ENCODE results near the gene CSAD.
"Not testable (repeated sequence)": the region's sequence is repeated elsewhere in the genome, so short reads cannot be mapped to it uniquely, and the experiment has no call there.

The CSAD gene

DNA sequence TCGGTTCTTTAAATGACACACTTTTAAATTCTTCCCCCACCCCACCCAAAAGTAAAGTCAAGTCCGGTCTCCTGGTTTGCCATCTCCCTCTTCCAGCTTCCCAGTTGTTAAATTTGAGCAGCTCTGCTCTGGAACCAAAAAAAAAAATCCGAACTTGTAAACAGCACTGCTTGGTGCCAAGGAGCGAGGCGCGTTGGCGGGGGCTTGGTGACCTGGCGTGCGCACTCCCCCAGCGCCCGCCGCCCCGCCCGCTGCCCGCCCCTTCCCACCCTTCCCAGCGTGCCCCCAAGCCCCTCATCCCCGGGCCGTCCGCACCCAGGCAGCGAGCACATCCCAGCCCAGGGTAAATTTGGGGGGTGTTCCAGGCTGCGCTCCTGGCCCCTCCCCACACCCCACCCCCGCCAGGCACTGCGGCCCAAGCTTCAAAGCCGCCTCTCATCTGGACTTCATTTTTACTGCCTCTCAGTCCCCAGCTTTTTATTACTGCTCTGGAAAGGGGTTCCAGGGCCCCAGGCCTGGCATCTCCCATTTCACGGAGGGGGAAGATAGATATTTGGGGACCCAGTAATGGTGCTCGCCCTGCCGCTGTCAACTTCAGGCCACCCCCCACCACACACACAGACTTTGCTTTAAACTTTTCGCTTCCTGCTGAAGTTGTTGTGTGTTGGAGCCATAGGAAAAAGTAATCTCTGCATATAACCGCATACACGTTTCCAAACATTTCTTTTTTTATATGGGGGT, 38.0 kb upstream of the CSAD start:
- no peak for DNase-seq

DNA sequence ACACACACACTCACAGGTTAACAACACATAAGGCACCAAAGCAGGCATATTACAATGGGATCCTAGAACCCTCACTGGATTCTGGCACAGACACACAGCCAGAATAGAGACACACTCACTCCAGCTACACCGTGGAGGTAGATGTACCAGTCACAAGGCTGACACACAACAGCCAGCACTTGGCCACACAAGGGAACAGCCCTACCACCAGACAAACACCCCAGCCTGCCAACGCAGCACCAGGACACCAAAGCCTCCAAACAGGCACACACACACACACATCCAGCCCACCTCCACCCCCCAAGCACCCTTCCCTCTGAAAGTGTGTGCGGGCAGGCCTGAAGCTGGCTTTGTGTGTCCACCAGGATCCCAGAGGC, 37.2 kb upstream of the CSAD start:
- no peak for DNase-seq

DNA sequence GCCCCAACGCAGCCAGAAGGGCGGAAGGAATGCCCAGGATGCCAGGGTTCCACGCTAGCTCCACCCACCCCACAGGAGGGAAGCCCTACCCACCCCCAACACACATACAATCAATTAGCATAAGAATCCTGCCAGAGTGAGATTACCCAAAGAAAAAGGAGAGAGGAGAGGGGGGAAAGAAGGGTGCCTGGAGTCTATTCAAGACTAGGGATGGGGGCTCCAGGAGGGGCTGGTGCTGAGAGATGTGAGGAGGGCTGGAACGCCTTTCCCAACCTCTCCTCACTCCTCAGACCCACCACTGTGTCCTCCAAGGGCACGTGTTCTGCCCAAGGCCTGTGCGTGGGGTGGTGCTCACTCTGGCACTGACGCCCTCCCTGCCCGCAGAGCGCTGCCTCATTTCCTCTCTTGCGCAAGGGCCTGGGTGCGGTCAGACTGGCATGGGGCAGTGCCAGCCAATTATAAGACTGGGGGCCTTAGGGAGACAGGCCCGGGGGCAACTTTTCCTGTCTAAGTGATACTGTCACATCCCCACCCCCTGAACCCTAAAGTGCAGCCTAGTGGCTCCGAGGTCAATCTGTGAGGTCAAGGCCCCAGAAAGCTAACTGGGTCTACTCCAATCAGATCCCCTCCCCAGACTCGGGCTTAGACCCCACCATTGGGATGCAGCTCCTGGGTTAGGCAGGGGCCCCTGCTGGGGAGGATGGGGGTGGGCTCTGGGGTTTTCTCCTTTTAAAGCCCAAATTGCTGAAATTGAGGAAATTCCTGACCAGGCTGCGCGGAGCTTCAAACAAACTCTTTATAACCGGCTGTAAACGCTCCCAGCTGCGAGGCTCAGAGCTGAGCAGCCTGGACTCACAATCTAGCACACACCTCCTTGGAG, 36.6 kb upstream of the CSAD start:
- DNase-seq, result peak; percentile 41

DNA sequence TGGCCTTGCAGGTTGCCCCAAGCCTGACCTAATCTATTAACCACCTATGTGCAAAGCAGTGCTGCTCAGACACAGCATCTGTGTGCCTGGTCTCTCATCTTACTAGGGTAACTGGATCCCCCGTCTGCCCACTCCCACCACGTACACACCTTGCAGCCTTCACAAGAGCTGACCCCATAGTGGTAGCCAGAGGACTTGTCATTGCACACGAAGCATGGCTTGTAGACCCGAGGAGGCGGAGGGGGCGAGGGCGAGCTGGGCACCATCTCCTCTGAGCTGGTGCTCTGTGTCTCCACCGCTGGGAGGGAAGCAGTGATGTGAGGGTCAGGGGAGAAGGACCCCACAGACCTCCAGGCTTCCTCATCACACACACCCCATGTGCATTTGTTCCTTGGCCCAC, 34.8 kb upstream of the CSAD start:
- no peak for DNase-seq

DNA sequence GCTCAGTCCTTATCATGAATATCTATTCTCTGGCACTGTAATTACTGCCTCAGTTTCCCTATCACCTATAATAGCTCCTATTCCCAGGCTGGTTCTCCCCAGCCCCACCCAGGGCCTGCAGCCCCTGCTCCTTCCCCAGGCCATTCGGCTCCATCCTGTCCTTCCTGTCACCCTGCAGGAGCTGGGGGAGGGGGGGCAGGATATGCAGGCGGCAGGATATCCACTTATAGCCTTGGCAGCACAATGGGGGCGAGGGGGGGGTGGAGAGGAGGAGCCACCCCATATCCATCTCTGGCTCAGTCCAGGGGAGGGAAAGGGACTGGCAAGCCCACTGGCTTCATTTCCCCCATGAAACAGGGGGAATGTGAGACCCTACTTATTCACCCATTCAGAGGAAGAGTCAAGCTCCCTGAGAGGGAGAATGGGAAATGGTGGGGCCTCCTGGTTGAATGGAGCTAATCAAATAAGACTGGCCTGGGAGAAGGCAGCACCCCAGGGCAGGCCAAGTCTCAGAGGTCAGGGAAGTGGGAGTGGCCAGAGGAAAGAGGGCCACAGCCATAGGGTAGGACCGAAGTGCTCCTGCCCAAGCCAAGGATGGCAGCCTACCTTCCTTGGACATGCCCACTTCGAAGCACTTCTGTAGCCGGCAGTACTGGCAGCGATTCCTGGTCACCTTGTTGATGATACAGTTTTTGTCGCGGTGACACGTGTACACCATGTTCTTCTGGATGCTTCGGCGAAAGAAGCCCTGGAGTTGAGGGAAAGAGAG, 34.1 kb upstream of the CSAD start:
- DNase-seq, result peak; percentile 54

DNA sequence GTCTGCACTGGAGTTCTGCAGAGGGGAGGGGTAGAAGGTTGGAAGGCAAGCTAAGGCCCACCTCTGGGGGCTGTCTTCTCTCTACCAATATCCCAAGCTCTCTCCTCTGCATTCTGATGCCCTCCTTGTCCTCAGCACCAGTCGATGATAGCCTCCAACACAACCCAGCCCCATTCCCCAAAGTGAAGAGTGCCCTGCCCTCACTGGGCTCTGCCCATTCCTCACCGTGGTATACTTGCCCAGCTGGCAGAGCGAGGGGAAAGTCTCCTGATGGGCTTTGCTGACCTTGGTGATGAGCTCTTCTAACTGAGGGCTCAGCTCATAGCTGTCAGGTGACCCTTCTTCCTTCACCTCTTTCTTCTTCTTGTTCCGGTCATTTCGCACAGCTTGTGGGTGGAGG, 33.5 kb upstream of the CSAD start:
- DNase-seq, result no peak

DNA sequence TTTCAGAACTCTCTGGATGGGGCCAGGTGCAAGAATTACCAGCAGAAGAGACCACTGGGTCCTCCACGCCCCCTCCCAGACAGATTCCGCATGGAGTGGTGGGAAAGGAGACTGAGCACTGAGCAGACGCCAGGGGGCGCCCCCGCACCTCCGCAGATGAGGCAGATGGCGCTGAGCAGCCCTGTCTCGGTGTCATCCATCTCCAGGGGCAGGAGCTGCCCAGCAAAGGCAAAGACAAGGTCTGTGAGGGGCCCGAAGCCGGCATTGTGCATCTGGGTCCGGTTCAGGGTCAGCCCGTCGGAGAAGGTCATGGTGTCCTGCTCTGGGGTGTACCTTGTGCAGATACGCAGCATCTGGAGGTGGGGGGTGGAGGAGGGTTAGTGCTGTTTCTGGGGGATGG, 32.6 kb upstream of the CSAD start:
- DNase-seq, result peak; percentile 70

DNA sequence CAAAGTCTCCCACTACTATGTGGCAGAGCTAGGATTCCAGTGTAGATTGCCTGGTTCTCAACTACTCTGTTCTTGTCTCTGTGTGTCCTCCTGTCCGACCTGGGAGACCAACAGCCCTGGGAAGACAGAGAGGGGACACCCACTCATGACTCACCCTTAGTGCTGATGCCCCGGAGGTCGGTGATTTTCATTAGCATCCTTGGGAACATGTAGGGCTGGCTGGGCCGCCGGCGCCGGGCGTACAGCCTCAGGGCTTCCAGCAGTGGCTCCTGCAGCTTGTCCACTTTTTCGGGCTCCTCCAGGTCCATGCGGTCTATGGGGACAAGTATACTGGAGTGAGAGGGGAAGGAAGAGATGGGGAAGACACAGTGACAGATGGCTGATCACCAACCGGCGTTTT, 32.2 kb upstream of the CSAD start:
- DNase-seq, result no peak

DNA sequence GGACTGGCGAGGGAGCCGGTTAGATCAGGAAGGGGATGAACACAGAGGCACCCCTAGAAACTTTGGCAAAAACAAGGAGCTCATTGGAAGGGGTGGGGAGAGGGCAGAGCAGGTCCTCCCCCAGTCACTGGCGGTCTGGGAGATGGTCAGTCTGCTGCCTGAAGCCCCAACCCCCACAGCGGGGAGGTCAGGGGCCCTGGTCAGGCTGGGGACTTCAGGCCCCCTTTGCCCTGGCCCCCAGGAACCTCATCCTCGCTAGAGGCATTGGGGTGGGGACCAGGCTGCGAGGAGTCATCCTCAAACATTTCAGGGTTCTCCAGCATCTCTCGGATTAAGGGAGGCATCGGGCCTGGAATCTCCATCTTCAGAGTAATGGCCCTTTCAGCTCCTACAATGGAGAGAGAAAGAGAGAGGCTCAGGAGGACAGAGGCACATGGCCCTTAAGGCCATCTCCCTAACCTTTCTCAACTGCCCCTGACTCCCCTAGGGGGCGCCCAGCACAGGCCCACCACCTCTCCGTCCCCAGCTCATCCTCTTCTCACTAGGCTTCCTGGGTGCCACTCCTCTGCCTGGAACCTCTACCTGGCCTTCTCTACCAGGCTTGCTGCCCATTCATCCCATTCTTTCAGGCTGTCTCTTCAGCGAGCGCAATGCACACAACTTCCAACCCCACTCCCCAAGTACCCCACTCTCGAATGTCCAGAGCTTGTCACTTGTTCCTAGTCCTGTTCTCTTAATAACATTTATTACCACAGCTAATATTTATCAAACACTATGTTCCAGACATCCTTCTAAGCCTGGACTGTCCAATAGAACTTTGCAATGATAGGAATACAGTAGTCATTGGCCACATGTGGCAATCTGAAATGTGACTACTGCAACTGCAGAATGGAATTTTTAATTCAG, 31.0 kb upstream of the CSAD start:
- DNase-seq, result no peak

DNA sequence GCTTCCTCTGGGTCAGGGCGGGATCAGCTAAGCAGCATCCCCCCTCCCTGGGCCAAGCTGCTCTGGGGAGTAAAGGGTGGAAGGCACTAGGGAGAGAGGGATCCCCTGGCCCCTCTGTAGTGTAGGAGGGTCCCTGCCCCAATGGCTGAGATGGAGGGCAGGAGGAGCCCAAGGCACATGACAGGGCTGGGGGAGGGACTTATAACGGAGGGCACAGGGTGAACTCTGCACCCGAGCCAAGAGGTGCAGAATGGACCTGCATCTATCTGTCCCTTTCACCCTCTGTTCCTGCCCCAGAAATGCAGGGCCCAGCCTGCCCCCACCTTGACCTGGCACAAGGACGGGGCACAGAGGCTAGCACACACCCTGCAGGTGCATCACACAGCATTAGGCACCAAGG, 30.1 kb upstream of the CSAD start:
- no peak for DNase-seq

DNA sequence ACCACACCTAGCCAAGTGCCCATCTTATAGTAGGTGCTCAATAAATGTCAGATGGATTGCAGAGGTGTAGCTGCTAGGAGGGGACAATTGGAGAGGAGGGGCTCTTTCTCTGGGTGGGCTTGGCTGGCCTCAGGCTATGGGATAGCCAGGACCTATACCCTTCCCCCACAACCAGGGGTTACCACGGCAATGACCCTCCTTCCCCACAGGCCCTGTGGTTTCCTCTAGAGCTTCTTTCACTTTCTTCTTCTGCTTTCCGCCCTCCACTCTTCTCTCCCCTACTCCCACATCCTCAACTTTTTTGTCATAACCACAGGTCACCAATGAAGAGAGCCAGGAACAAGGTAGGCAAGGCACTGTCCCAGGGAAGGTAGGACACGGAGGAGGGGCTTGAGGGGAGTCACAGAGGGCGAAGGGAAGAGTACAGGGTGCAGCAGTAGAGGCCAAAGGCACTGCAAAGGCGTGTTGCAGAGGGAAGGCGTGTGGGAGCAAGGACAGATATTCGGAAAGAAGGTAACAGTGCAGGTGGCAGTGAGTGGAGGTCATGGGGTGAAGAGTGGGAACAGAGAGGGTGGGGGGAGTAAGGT, 28.2 kb upstream of the CSAD start:
- DNase-seq, result peak; percentile 73

DNA sequence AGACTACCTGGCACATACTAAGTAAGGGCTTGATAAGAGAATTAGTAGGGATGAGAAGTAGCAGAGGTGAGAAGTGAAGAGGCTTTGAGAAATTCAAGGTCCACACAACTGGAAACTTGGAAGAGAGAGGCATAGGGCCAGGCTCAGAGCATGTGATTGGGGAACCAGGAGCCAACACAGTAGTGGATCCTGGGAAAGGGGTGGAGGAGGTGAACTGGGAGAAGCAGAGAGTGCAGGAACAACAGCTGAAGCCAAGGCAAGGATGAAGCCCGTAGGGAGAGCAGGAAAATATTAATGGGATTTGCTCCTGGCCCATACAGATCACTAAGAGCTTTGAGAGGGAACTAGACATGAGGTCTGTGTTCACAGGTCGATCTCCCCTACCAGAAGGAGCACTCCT, 27.7 kb upstream of the CSAD start:
- no peak for DNase-seq

DNA sequence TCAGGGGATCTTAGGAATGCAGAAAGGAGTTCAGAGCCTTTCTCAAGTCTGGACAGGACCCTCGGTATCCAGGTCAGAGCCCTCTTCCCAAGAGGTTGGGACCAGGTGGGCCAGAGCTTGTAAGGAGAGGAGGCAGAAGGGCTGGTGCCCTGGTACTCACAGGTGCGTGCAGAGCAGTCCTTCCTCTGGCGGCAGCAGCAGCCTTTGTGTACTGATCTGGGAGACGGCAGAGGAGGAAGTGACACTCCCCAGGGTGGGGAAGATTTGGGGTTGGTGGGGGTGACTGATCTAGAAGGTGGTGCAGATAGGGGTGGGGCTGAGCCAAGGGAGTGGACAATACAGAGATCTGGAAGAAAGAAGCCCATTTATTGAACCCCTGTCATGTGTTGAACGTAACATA, 26.3 kb upstream of the CSAD start, which contains the start of gene ITGB7:
TSS of gene ITGB7 (minus strand) at position 210 of the 400 bp plus-strand sequence. CDS start 6,808 bp downstream, outside the sequence.
- DNase-seq, result no peak

DNA sequence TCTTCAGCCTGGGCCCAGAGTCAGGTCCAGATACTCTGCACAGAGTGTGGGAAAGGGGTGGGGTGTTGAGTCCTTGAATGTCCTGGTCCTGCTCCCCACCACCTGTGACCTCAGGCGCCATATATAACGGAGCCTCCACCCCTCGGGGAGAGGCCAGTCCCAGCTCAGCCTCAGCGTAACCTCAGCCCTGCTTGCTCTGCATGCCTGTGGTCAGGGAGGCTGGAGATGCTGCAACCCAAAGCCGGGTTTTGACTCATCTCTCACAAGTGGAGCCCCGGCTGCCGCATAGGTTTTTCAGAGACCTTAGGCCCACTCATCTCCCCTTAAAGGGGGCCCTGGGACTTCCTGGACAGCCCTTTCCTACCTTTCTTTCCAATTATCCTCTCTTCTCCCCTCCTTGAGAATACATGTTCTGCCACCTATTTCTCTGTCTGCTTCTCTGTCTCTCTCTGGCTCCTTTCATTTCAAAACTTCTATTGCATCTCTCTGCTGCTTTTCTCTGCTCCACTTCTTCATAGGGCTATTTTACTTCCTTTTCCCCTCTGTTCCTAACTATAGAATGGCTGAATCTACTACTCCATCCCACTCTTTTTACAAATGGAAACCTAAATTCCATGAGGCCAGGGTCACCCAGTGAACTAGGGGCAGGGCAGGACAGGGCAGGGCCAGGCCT, 25.2 kb upstream of the CSAD start:
- peak; percentile 23 for DNase-seq

DNA sequence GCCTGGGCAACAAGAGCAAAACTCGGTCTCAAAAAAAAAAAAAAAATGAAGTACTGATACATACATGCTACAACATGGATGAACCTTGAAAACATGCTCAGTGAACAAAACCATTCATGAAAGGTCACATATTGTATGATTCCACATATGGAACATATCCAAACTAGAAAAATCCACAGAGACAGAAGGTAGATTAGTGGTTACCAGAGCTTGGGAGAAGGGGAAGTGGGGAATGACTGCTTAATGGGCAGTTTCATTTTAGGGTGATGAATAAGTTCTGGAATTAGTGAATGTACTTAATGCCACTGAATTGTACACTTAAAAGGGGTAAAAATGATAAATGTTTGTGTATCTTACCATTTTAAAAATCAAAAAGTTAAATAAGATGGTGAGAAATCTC, 23.6 kb upstream of the CSAD start:
- DNase-seq, result no peak

DNA sequence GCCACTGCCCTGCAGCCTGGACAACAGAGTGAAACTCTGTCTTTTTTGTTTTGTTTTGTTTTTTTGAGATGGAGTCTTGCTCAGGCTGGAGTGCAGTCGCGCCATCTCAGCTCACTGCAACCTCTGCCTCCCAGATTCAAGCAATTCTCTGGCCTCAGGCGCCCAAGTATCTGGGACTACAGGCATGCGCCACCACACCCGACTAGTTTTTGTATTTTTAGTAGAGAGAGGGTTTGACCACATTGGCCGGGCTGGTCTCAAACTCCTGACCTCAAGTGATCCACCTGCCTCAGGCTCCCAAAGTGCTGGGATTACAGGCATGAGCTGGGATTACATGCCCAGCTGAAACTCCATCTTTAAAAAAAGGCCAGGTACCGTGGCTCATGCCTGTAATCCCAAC, 21.6 kb upstream of the CSAD start:
- DNase-seq, result not testable (repeated sequence)

DNA sequence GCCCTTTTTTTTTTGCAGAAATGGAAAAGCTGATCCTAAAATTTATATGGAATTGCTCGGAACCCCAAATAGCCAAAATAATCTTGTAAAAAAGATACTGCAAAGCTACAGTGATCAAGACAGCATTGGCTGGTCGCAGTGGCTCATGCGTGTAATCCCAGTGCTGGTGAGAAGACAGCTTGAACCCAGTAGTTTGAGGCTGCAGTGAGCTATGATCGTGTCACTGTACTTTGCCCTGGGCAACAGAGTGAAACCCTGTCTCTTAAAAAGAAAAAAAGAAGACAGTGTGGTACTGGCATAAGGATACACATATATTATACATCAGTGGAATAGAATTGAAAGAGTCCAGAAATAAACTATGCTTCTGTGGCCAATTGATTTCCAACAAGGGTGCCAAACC, 20.9 kb upstream of the CSAD start:
- DNase-seq, result no peak

DNA sequence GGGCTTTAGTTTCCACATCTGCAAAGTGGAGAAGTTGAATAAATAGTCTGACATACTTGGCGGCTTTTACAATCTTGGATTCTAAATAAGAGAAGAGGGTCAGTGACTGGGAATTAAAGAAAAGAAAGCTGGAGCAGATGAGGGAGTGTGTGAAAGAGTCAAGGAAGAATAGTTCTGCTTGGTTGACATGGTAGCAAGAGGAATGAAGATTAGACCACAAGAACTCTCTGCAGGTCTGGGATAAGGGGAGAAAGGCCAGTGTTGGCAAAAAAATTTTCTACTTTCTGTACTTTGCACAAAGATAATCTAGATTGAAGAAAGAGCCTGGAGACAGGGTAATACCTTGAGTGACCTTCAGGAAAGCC, 20.4 kb upstream of the CSAD start:
- no peak for DNase-seq

DNA sequence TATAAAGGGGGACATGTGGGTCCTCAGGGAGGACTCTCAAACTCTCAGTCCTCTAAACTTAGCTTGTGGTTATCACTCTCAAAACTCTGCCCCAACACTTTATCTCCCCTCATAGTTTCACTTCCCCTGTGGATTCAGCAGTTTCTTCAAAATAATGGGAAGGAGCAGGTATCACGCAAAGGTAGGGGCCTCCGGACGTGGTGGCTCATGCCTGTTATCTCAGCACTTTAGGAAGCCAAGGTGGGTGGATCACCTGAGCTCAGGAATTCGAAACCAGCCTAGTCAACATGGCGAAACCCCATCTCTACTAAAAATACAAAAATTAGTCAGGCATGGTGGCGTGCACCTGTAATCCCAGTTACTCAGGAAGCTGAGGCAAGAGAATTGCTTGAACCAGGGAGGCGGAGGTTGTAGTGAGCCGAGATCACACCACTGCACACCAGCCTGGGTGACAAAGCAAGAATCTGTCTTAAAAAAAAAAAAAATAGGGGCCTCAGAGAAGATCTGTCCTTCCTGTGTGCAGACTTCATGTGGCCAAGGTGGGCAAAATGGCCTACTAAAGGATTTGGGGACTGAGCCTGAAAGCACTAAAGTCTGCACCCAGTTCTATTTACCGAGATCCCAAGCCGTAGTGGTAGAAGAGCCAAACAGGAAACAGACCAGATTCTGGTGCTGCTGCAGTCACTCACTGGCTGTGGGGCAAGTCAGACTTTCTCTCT, 19.9 kb upstream of the CSAD start:
- DNase-seq, result no peak

DNA sequence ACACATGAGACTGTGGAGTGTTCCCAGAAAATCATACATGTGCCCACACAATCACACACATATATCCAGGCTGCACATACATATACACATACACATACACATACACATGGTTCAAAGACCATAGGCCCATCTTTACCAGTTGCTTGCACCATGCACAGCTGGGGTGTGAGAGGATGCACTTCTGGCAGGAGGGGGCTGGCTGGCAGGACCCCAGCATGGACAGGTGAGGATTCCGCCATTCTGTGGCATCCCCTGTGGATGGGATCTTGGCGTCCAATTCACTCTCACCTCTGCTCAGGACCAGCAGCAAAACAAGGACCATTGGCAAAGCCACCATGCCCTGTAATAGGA, 19.4 kb upstream of the CSAD start:
- no peak for DNase-seq

DNA sequence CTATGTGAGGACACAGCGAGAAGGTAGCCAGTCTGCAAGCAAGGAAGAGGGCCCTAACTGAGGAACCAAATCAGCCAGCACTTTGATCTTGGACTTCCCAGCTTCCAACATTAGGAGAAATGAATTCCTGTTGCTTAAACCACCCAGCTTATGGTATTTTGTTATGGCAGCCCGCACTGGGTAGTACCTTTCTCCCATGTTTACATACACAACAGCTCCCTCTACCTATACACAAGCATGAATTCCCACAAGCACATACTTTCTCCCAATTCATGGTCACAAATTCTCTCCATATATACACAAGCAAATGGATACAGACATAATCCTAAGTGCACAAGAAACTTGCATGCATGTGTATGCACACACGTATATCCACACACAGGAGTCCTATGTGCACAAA, 19.0 kb upstream of the CSAD start:
- DNase-seq, result no peak
